GOT3 (cell line): Measurements from ENCODE around the gene SIGLEC9.
"Not testable (repeated sequence)": the region's sequence is repeated elsewhere in the genome, so short reads cannot be mapped to it uniquely, and the experiment has no call there.

Experiments used
- DNase-seq: peaks from one replicate; lab custom pipeline; 2025; ENCODE audit warnings: mixed read lengths; lab: John Stamatoyannopoulos, UW

The SIGLEC9 gene

DNA sequence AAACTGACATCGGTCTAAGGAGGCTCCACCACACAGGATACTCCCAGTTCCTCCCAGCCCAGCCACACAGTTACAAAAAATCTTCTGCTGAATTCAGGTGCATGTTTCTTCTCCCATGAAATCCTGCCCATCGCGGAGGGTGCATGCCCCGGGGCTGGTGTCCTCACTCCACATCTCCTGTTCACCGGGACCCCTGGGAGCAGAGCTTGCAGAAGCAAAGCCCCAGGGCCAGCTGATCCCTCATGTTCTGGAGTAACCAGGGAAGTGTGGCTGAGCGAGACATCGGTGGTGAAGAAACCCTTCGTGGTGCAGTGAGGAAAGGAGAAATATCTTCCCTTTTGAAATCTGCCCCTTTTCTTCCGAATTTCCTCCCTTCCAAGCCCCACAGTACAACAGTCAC is 904 bp upstream of the SIGLEC9 start:
- no peak for DNase-seq

GRCh38 chr19:51124216-51124615 is 490 bp upstream of the SIGLEC9 start:
- no peak for DNase-seq

GRCh38 chr19:51125421-51126075 is 842 bp downstream of the SIGLEC9 start:
- no peak for DNase-seq

GRCh38 chr19:51127032-51127431 is 2.3 kb downstream of the SIGLEC9 start:
- DNase-seq = no peak

DNA sequence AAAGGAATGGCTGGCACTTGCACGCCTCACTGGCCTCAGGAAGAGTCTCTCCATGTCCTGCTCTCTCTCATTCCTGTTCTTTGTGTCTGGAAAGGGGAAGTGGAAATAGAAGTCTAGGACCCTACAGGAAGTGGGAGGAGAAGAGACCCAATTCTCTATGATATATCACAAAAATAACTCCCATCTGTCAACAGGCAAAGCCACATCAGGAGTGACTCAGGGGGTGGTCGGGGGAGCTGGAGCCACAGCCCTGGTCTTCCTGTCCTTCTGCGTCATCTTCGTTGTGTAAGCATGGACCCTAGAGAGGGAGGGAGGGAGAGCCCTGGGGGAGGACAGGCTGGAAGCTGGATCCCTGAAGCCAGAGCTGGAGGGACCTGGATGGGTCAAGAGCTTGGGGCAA is 3.0 kb downstream of the SIGLEC9 start:
- DNase-seq = no peak

- no peak for DNase-seq
These were observed 3.5 kb downstream of the SIGLEC9 start for GRCh38 chr19:51128227-51128626.

GRCh38 chr19:51129716-51130115 is 5.0 kb downstream of the SIGLEC9 start:
- no peak for DNase-seq

DNA sequence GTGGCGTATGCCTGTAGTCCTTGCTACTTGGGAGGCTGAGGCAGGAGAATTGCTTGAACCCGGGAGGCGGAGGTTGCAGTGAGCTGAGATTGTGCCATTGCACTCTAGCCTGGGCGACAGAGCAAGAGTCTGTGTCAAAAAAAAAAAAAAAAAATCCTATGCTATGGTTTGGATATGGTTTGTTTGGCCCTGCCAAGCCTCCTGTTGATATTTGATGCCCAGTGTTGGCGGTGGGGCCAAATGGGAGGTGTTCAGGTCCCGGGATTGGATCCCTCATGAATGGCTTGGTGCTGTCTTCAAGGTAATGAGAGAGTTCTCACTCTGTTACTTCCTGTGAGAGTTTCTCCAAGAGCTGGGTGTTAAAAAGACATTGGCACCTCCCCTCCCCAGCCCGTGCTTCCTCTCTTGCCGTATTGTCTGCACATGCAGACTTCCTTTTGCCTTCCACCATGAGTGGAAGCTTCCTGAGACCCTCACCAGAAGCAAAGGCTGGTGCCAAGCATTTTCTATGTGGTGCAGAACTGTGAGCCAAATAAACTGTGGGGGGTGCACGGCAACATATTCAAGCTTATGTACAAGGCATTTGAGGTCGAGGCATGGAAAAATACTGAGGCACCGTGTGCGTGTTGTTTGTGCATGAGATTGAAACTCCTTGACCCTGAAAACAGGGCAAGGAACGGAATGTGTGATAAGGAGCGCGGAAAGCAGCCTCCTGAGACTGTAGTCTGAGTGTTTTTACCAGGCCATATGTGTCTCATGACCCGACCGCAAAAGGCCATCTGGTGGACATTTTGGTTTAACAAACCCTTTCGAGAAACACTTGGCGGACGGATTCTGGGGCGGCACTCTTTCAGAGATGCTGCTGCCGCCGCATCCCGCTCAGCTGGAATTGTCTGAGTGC is 7.3 kb downstream of the SIGLEC9 start:
- no peak for DNase-seq

- no peak for DNase-seq
These were observed 10.3 kb downstream of the SIGLEC9 start for GRCh38 chr19:51135004-51135403.

- DNase-seq = no peak
These were observed 11.5 kb downstream of the SIGLEC9 start for GRCh38 chr19:51135986-51136762.

GRCh38 chr19:51136851-51137551 is 12.3 kb downstream of the SIGLEC9 start:
- no peak for DNase-seq

DNA sequence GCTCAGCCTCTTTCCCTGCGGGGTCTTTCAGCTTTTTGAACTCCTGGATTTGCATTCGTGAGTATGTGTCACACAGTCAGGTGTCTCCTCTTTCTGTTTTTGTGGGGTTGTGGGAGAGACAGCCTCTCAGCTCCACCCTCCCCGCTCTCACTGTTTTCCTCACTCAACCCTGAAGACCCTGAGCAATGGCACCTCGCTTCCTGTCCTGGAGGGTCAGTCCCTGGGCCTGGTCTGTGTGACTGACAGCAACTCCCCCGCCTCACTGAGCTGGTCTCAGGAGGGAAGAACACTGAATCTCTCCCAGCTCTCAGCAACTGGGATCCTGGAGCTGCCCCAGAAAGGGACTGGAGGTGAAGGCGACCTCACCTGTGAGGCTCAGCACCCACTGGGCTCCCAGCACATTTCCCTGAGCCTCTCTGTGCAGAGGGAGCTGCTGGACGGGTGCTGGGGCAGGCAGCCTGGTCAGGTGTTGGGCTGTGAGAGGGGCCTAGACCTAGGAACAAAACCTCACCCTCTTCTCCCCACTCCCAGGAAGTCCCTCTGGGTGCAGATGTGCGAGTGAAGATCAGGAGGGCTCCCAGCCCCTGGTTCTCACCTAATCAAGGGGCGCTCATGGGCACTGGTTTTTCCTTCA is 13.2 kb downstream of the SIGLEC9 start:
- DNase-seq = no peak

DNA sequence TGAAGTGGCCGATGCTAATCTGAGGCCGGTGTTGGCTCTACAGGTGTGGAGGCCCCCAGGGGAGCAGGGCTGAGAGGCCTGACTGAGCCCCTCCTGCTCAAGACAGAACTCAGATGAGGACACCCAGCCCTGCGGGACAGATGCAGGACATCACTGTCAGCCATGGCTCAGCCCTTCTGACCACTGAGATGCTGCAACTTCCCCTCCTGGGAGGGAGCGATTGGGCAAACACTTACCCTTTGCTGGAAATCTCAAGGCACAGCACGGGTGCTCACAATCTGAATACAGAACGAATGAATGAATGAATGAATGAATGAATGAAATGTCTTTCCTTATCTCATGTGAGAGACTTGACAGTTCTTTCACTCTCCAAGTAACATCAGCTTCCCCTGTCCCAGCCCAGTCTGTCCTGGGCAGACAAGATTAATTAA is 13.9 kb downstream of the SIGLEC9 start:
- DNase-seq = no peak

DNA sequence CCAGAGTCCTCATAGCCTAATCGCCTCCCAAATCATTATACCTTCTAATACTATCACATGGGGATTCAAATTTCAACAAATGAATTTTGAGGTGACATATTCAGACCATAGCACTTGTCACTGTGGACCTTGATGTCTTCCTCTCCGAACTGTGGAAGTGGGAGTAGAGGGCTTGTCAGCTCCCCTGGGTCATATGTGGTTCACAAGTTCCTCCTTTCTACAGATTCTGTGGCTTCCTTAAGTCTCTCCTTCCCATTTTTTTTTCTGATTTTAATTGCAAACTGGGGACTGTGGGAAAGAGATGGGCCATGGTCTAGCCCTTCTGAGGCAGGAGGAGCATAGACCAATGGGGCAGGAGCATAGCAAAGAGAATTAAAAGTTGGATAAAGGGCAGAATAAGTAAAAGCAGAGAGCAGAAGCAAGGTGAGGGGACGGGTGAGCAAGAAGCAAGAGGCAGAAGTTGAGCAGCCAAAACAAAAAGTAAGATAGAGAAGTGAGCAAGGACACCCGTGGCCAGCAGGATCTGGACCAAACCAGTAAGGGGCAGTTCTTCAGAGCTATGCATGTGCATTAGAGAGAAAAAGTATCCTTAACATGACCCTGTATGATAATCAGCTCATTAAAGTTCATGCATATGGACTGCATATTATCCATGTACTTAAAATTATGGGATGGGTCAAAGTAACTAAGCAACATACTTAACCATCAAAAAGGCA is 14.8 kb downstream of the SIGLEC9 start:
- no peak for DNase-seq

GRCh38 chr19:51140441-51140840 is 15.7 kb downstream of the SIGLEC9 start:
- no peak for DNase-seq

GRCh38 chr19:51141181-51141580 is 16.5 kb downstream of the SIGLEC9 start:
- DNase-seq = no peak

GRCh38 chr19:51142119-51142518 is 17.4 kb downstream of the SIGLEC9 start, which contains the start of gene SIGLEC7:
Gene SIGLEC7, plus strand, starts transcription at chr19:51142301. Its CDS starts 69 bp downstream, at chr19:51142370.
- DNase-seq = no peak

GRCh38 chr19:51142809-51143475 is 18.2 kb downstream of the SIGLEC9 start:
- not testable (repeated sequence) for DNase-seq

DNA sequence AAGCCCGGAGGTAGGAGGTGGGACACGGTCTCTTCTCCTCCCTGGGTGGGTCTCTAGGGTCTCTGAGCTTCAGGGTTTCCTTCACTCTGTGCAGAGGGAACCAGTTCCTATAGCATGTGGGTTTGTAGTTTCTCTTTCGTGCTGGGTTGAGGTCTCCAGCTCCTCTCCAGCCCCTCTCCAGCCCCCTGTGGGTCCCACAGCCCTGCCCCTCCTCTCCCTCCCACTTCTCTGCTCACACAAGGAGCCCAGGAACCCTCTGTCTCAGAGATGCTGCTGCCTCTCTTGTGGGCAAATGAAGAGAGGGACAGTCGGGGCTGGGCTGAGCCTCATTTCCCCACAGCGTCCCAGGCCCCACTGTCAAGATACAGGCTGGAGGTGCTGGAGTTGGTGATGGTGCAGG is 18.8 kb downstream of the SIGLEC9 start:
- no peak for DNase-seq

- no peak for DNase-seq
These were observed 19.9 kb downstream of the SIGLEC9 start for GRCh38 chr19:51144482-51145045.
